ENCODE results near the gene SLC12A7.
"Not testable (repeated sequence)": the region's sequence is repeated elsewhere in the genome, so short reads cannot be mapped to it uniquely, and the experiment has no call there.

SLC12A7 gene

GRCh38 chr5:1031306-1031959, 80.4 kb downstream of the SLC12A7 start:
- DNase-seq, result no peak

DNA sequence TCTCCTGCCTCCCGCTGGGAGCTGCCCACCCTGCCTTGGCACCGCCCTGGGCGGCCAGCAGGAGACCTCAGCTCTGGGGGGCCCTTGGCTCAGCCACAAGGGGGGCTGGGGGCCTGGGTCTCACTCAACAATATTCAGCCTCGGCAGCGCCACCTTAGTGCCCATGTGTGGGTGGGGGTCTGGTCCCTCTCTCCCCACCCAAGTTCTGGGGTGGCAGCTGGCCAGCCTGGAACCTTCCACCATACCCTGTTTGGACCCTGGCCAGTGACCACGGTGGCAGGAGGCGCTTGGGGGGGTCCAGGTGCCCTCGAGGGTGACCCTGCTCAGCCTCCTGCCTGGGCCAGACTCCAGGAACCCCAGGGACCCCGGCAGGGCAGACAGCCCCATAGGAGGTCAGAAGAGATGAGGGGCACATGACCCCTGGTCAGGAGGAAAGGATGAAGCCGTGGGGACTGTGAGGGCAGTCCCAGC, 81.0 kb downstream of the SLC12A7 start:
- DNase-seq, result no peak

DNA sequence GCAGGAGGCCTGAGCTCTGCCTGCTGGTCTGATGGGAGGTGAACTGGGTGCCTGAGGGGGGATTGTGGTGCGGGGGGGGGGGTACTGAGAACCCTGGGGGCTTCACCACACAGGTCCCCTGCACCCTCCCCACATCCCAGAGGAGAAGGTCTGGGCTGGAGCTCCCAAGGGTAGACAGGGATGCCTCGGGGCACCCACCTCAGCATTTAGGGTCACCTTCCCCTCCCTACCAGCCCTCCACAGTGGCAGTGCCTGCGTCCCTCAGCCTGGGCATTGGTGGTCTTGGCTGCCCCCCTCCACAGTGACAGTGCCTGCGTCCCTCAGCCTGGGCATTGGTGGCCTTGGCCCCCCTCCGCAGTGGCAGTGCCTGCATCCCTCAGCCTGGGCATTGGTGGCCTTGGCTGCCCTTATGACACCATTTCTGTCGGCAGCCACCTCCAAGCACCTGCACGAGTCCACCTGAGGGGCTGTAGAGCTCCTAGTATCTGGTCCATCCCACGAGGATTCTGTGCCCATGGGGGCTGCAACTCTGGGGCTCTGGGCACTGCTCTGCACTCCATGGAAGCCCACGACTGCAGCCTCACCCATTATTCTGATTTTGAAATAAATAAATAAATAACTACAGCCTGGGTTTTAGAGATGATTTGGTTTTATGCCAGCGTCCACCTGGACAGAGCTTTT, 81.8 kb downstream of the SLC12A7 start:
- no peak for DNase-seq

GRCh38 chr5:1029282-1029944, 82.5 kb downstream of the SLC12A7 start:
- no peak for DNase-seq

DNA sequence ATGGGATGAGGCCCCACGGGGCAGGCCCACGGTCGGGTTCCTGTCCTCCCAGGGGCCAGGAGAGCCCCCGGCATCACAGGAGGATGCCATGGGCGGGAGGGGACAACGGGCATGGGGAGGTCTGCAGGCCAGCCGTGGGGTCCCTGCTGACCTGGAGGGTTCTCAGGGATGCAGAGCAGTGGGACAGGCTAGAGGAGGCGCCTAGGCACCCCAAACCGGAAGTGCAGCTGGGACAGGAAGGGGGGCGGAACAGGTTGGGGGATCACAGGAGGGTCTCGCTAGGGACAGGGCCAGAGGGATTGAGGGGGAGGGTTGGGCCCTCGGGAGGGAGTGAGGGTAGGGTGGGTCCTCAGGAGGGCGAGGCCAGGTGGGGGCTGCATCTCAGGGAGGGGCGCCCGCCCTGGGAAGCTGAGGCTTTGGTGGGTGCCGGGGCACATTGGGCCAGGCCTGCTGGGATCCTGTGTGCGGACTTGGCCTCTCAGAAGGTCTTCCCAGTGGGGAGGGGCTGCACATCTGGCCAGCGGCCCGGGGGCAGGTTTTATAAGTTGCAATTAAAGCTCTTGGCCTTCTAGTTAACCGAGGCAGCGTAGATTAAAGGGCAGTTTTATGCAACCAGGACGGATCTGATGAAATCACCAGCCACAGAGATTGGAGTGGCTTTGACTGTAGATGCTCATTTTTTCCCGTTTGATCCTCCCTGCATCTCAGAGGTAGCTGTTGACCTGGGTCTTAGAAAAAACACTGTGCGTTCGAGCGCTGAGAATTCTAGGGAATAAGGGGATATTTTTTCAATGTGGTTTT, 83.2 kb downstream of the SLC12A7 start:
- DNase-seq, result no peak

- DNase-seq, result no peak
Measured at GRCh38 chr5:1027631-1028441, 84.0 kb downstream of the SLC12A7 start.

- no peak for DNase-seq
Measured at GRCh38 chr5:1026700-1027621, 84.9 kb downstream of the SLC12A7 start.

DNA sequence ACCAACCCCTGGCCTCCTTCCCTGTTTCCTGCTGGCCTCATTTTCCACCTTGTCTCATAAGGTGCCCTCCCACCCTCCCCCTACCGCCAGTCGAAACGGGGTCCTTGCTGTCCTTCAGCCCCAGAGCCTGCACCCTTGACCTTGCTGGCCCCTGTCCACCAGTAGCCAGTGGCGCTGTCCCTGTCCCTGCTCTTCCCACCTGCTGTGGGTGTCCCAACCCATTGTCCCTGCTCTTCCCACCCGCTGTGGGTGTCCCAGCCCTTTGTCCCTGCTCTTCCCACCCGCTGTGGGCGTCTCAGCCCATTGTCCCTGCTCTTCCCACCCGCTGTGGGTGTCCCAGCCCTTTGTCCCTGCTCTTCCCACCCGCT, 89.9 kb downstream of the SLC12A7 start:
- not testable (repeated sequence) for DNase-seq

DNA sequence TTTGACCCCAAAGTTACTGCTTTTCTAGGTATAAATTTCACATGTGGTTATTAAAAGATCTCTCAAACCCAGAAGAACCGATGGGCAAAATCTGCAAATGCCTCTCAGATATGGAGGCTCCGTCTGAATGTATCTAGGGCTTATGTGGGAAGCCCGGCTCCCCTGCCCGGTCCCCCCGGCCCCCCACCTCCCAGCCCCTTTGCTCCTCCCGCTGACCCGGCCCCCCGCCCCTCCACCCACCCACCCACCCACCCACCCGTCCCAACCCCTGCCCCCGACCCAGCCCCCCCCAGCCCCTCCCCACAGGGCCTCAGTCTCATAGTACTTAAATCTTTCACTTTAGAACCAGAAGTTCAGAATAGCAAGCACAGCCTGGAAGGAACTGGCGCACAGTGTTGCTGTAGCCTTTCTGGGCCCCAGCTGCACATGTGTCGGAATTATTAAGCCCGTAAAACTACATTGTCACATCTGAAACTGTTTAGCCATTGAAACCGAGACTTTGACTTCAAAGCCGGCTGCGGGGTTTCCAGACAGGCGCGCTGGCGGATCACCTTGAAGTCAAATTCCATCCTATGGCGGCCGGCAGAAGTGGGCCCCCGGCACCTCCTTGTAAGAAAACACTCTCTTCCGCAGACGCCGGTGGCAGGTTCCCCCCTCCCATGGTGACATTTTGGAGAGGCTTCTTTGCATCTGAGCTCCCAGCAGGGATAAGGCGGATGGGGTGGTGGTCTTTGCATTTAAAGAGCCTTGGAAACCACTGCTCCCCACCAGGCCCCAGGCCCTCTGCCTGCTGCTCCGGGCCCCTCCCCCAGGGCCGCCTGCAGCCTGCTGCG, 90.5 kb downstream of the SLC12A7 start:
- DNase-seq, result no peak

GRCh38 chr5:1020452-1020961, 91.4 kb downstream of the SLC12A7 start:
- DNase-seq, result no peak

DNA sequence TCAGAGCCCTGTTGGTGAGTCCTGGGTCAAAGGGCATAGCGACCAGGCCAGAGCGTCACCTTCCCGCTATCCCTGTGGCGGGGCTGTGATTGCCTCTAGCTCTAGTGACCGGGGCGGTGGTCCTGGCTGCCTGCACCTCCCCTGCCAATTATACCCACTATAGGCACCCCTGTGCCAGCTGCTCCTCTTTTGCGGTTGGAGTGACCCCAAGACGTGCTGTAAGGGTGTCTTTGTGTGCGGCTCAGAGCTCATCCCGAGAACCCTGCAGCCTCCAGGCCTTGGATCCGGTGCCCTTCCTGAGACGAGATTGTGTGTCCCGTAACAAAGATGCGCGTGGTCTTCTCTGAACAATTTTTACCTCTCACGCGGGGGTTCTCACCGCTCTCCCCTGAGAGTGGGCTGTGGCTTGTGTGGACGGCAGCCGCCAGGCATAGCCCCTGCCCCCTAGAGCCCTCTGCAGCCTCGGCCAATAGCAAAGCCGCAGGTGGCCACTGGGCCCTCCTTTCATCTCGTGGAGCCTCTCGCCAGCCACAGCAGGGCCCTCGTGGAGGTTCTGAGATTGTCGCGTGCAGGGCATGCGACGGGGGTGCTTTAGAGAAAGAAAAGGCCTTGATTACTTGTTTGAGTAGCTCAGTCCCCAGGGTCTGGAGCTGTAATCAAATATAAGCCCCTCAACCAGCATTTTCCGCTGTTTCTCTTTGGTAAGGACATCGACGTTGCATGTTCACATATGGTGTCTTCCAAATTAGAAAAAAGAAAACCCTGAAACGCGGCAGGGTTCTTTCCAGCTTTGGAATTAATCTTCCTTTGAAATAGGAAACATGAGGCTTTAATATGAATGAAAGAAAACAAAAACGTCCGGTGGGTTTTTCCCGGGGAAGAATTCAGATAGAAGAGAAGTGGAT, 92.6 kb downstream of the SLC12A7 start:
- no peak for DNase-seq

GRCh38 chr5:1018596-1018995, 93.3 kb downstream of the SLC12A7 start:
- DNase-seq, result no peak

GRCh38 chr5:1017691-1018455, 94.0 kb downstream of the SLC12A7 start:
- DNase-seq, result no peak

DNA sequence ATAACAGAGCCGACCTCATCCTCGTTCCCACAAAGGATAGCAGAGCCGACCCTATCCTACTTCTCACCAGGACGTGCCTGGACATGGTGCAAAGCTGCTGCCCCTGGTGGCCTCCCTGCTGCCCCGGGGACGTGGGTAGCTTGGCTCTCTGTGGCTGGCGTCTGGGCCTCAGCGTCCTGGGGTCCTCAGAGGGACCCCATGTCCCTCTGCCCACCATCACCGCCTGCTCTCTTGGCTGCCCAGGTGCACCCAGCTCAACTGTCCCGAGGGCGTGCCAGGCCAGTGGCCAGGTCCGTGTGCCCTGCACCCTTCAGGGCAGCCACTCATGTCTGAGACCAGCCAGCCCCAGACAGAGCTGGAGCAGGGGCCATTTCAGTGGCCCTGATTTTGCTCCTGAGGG, 94.8 kb downstream of the SLC12A7 start:
- DNase-seq, result no peak

DNA sequence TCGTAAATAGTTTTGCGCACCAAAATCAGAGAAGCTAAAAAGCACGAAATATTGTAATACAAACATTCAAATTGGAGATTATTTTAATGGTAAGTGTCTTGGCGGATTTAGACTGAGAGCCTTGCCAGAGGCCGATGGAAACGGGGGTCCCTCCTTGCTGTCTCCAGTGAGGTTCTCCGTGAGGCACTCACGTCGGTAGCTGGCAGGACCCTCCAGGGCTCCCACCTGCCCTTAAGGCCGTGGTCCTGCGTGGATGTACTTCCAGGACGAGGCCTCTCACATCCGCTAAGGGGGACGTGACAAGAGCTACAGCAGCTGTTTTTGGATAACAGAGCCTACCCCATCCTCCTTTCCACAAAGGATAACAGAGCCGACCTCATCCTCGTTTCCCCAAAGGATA, 95.4 kb downstream of the SLC12A7 start:
- no peak for DNase-seq

DNA sequence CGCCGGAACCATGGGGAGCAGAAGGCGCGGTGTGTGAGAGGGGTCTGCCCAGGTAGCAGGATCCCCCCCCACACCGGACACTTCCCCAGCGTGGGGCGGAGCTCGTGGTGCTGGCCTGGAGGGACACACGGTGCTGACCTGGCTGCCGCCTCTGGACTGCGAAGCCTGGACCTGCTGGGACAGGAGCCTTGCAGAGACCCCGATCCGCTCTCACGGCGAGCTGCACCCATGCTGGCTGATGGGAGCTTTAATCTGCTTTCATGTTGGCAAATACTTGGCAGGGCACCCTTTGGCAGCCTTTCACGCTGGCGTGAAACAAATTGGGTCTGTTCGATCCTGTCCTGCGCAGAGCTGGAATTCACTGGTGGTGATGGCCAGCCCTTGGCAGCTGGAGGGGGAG, 95.8 kb downstream of the SLC12A7 start:
- DNase-seq, result no peak

- no peak for DNase-seq
Measured at GRCh38 chr5:1015507-1015906, 96.4 kb downstream of the SLC12A7 start.

DNA sequence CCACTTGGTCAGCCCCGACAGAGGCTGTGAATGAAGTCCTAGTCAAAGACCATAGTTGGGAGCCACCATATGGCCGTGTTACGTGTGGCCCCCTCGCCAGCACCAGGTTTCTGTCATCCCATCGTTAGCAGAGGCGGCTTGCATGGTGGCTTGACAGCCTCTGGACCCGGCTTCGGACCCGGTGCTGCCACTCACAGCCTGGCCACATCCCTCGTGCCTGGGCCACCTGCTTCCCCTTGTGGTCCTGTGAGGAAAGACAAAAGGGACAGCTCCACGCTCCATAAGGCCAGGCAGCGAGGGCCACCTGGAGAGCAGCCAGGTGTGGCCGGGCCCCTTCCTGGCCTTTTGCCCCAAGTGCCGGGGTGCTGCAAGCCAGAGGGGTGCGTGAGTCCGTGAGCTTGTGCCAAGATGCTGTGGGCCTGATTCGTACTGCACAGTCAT, 97.1 kb downstream of the SLC12A7 start:
- no peak for DNase-seq
